ENCODE data around the gene NDE1. TPM values are rescaled to one million over a fixed set of nuclear protein-coding genes. Genes with fewer than 3 reads are reported as not detected.

NDE1 gene
- total and polyA plus RNA-seq, 9 of the 15 experiments (the other 6 are each of a cell fraction or from before 2014, with no cell fraction given), result 3.1 to 59.9 (median 30.0) TPM

DNA sequence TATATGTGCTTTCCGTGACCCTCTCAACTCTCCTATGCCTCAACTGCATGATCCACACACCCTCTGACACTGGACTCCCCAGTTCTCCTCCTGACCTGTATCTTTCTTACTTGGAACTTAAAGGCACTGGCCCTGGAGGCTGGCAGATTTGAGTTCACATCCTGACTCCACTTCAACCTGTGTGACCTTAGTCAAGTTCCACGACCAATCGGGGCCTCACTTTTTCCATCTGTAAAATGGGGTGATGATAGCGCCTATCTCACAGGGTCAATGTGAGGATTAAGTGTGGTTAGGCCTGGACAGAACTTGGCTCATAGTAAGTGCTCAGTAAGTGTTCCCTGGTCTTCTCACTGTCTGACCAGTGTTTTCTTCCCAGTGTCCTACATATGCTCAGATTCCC, 32.1 kb upstream of the NDE1 start (continued):
- TF ChIP-seq, protein P1, sequence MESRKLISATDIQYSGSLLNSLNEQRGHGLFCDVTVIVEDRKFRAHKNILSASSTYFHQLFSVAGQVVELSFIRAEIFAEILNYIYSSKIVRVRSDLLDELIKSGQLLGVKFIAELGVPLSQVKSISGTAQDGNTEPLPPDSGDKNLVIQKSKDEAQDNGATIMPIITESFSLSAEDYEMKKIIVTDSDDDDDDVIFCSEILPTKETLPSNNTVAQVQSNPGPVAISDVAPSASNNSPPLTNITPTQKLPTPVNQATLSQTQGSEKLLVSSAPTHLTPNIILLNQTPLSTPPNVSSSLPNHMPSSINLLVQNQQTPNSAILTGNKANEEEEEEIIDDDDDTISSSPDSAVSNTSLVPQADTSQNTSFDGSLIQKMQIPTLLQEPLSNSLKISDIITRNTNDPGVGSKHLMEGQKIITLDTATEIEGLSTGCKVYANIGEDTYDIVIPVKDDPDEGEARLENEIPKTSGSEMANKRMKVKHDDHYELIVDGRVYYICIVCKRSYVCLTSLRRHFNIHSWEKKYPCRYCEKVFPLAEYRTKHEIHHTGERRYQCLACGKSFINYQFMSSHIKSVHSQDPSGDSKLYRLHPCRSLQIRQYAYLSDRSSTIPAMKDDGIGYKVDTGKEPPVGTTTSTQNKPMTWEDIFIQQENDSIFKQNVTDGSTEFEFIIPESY (CRISPR knock-in tag; IDR thresholded peaks at IDR 0.05), result peak; percentile 97
- TF ChIP-seq, protein P2, sequence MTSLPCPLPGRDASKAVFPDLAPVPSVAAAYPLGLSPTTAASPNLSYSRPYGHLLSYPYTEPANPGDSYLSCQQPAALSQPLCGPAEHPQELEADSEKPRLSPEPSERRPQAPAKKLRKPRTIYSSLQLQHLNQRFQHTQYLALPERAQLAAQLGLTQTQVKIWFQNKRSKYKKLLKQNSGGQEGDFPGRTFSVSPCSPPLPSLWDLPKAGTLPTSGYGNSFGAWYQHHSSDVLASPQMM (CRISPR knock-in tag; IDR thresholded peaks at IDR 0.05), result no peak
- no peak for TF ChIP-seq NFE2L1 (tag; IDR thresholded peaks at IDR 0.05; ENCODE audit: borderline replicate concordance, low read depth)
- TF ChIP-seq, protein P3, sequence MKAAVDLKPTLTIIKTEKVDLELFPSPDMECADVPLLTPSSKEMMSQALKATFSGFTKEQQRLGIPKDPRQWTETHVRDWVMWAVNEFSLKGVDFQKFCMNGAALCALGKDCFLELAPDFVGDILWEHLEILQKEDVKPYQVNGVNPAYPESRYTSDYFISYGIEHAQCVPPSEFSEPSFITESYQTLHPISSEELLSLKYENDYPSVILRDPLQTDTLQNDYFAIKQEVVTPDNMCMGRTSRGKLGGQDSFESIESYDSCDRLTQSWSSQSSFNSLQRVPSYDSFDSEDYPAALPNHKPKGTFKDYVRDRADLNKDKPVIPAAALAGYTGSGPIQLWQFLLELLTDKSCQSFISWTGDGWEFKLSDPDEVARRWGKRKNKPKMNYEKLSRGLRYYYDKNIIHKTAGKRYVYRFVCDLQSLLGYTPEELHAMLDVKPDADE (conservative IDR thresholded peaks at IDR 0.05; ENCODE audit: control insufficient read depth, low read depth, low read length), result no peak
- TF ChIP-seq FOXA3 (CRISPR knock-in tag; conservative IDR thresholded peaks at IDR 0.05 in 1 of 2, IDR thresholded peaks at IDR 0.05 in 1 of 2), result no peak
- TF ChIP-seq POLR2AphosphoS2 (IDR thresholded peaks at IDR 0.05; ENCODE audit: low read length), result no peak
- no peak for TF ChIP-seq RAD51 (IDR thresholded peaks at IDR 0.05; ENCODE audit: borderline replicate concordance, low read depth)
- TF ChIP-seq, protein P4, sequence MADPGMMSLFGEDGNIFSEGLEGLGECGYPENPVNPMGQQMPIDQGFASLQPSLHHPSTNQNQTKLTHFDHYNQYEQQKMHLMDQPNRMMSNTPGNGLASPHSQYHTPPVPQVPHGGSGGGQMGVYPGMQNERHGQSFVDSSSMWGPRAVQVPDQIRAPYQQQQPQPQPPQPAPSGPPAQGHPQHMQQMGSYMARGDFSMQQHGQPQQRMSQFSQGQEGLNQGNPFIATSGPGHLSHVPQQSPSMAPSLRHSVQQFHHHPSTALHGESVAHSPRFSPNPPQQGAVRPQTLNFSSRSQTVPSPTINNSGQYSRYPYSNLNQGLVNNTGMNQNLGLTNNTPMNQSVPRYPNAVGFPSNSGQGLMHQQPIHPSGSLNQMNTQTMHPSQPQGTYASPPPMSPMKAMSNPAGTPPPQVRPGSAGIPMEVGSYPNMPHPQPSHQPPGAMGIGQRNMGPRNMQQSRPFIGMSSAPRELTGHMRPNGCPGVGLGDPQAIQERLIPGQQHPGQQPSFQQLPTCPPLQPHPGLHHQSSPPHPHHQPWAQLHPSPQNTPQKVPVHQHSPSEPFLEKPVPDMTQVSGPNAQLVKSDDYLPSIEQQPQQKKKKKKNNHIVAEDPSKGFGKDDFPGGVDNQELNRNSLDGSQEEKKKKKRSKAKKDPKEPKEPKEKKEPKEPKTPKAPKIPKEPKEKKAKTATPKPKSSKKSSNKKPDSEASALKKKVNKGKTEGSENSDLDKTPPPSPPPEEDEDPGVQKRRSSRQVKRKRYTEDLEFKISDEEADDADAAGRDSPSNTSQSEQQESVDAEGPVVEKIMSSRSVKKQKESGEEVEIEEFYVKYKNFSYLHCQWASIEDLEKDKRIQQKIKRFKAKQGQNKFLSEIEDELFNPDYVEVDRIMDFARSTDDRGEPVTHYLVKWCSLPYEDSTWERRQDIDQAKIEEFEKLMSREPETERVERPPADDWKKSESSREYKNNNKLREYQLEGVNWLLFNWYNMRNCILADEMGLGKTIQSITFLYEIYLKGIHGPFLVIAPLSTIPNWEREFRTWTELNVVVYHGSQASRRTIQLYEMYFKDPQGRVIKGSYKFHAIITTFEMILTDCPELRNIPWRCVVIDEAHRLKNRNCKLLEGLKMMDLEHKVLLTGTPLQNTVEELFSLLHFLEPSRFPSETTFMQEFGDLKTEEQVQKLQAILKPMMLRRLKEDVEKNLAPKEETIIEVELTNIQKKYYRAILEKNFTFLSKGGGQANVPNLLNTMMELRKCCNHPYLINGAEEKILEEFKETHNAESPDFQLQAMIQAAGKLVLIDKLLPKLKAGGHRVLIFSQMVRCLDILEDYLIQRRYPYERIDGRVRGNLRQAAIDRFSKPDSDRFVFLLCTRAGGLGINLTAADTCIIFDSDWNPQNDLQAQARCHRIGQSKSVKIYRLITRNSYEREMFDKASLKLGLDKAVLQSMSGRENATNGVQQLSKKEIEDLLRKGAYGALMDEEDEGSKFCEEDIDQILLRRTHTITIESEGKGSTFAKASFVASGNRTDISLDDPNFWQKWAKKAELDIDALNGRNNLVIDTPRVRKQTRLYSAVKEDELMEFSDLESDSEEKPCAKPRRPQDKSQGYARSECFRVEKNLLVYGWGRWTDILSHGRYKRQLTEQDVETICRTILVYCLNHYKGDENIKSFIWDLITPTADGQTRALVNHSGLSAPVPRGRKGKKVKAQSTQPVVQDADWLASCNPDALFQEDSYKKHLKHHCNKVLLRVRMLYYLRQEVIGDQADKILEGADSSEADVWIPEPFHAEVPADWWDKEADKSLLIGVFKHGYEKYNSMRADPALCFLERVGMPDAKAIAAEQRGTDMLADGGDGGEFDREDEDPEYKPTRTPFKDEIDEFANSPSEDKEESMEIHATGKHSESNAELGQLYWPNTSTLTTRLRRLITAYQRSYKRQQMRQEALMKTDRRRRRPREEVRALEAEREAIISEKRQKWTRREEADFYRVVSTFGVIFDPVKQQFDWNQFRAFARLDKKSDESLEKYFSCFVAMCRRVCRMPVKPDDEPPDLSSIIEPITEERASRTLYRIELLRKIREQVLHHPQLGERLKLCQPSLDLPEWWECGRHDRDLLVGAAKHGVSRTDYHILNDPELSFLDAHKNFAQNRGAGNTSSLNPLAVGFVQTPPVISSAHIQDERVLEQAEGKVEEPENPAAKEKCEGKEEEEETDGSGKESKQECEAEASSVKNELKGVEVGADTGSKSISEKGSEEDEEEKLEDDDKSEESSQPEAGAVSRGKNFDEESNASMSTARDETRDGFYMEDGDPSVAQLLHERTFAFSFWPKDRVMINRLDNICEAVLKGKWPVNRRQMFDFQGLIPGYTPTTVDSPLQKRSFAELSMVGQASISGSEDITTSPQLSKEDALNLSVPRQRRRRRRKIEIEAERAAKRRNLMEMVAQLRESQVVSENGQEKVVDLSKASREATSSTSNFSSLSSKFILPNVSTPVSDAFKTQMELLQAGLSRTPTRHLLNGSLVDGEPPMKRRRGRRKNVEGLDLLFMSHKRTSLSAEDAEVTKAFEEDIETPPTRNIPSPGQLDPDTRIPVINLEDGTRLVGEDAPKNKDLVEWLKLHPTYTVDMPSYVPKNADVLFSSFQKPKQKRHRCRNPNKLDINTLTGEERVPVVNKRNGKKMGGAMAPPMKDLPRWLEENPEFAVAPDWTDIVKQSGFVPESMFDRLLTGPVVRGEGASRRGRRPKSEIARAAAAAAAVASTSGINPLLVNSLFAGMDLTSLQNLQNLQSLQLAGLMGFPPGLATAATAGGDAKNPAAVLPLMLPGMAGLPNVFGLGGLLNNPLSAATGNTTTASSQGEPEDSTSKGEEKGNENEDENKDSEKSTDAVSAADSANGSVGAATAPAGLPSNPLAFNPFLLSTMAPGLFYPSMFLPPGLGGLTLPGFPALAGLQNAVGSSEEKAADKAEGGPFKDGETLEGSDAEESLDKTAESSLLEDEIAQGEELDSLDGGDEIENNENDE (IDR thresholded peaks at IDR 0.05; ENCODE audit: low read depth, low read length), result no peak
- TF ChIP-seq SIN3A (IDR thresholded peaks at IDR 0.05; ENCODE audit: borderline replicate concordance in 2 of 2, control insufficient read depth in 1 of 2, low read depth in 2 of 2, low read length in 2 of 2), result no peak
- no peak for TF ChIP-seq MYC (IDR thresholded peaks at IDR 0.05; ENCODE audit: low read depth, low read length)
- TF ChIP-seq MYC (CRISPR knock-in tag; IDR thresholded peaks at IDR 0.05; ENCODE audit: borderline replicate concordance, low read depth), result no peak
- TF ChIP-seq FOXM1 (IDR thresholded peaks at IDR 0.05; ENCODE audit: low read depth), result no peak
- no peak for TF ChIP-seq FOXM1 (CRISPR knock-in tag; IDR thresholded peaks at IDR 0.05; ENCODE audit: low read depth)
